Activated CD4-positive, alpha-beta T cell treated with anti-CD3 and anti-CD28 coated beads for 1 hour (primary cell): ENCODE results near the gene DPCD.
"Not testable (repeated sequence)": the region's sequence is repeated elsewhere in the genome, so short reads cannot be mapped to it uniquely, and the experiment has no call there.

ENCODE experiments used
- DNase-seq: peaks from one replicate; pipeline ENCODE4 v3.0.0-alpha.2; 2020

DPCD gene

DNA sequence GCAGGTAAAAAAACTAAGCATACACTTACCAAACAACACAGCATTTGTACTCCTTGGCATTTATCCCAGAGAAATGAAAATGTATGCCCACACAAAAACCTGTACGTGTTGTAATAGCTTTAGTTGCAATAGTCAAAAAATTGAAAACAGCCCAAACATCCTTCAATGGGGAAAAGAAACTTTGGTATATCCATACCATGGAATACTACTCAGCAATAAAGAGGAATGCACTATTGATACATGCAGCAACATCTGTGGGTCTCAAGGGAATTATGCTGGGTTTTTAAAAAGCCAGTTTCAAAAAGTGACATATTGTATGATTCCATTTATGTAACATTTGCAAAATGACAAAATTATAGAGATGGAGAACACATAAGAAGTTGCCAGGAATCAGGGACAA, 35.4 kb downstream of the DPCD start:
- DNase-seq, result no peak

DNA sequence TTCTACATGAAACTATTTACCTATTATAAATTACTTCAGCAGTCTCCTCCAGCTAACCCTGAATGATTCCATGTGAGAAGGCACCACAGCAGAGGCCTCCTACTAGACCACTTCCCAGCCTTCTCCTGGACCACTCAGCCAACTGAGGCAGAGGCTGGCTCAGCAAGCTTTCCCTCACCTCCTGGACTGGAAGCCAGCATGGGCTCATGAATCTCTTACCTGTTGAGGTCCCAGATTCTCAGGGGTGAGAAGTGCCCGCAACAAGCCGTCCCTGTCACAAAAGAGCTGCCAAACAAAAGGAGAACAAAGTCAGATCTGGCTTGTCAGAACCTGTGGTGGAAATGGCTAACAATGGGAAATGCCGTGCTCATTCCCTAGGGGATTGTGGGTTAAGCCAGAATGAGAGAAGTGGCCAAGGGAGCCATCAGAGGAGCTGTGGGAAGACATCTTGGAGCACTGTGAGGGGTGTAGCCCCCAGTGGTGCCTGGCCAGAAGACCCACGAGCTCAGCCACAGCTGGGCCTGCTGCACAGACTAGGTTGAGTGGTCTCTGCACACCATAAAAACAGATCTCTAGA, 36.5 kb downstream of the DPCD start:
- DNase-seq, result no peak

DNA sequence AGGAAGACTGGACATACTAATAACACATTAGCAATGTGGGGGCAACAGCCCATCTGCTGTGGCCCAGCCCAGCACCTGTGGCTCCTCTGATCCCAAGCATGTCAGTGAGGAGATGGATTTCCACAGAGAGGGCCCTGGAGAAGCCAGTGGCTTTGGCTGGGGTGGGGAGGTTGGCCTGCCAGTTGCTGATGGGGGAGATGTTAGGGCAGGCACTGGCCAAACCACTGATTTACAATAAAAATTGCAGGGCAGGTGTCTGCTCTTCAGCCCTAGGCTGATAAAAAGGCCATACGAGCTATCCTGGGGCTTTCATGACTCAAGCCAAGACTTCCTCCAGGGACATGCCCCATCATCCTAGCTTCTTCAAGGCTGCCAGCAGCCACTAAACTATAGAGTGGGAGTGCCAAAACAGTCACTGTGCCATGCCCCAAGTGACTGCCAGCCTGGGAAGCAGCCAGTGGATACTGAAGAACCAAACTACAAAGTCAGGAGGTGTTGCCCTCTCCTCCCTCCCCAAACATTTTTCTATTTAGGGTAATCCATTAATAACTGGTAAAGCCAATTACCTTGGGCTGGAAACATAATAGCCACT, 37.8 kb downstream of the DPCD start:
- DNase-seq, result no peak

DNA sequence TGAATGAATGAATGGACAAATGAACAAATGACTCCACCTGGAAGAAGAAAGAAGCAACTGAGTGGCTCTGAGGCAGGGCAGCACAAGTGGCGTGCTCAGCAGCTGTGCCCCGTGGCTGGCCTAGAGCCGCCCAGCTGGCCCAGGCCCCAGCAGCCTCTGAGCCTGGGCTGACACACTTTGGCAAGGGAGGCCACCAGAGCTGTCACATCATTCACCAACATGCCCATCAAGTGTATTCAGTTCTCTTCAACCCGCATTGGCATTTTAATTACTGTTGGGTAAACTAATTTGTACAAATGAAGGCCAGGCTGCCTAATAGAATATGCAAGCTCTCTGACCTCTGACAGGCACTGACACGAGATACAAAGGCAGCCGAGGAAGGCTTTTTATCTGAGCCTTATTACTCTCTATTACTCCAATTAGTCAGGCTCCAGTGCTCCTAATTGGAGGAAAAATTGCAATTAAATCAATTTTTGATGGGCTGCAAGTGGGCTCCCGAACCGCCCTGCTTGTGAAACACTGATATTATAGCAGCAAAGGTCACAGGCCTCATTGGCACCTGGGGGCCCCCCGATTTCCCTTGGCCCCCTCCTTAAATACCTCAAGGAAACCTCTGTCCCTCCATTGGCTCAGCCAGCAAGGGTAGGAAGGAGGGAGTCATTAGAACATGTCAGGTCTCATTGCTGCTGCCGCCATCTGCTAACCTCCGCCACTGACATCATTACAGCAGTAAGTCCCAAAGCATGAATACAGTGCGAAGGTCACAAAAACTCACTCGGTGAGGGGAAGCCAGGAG, 41.9 kb downstream of the DPCD start:
- DNase-seq, result no peak

GRCh38 chr10:101630633-101630920, 42.5 kb downstream of the DPCD start:
- DNase-seq, result no peak

DNA sequence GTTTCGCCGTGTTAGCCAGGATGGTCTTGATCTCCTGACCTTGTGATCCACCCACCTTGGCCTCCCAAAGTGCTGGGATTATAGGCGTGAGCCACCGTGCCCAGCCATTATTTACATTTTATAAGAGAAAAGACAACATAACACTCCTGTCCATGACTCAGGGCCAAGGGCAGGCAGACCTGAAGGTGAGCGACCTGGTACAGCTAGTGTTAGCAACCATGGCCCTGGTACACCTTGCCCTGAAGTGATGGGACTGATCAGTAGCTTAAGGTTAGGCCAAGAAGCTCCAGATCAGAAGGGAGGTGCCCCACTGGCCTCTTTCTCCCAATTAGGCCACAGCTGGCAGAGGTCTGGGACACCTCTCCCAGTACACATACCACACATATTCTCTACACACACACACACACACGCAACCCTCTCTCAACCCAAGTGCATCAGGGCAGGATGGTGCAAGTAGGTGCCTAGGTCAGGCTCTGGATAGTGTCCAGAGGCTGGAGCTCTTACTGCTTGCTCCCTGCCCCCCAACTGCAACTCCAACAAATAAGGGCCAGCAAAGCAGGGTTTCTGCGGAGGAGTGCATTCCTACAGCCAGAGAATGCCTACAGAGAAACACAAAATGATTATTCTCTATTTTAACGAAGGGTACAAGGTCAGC, 43.8 kb downstream of the DPCD start:
- DNase-seq, result no peak

DNA sequence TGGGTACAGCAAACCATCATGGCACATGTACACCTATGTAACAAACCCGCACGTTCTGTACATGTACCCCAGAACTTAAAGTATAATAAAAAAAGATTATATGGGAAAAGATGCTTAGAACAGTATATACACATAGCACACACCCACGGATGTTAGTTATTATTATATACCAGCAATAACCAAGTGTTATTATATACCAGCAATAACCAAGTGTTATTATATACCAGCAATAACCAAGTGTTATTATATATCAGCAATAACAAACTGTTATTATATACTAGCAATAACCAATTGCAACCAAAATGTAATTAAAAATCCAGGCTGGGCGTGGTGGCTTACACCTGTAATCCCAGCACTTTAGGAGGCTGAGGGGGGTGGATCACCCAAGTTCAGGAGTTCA, 45.4 kb downstream of the DPCD start:
- DNase-seq, result not testable (repeated sequence)

DNA sequence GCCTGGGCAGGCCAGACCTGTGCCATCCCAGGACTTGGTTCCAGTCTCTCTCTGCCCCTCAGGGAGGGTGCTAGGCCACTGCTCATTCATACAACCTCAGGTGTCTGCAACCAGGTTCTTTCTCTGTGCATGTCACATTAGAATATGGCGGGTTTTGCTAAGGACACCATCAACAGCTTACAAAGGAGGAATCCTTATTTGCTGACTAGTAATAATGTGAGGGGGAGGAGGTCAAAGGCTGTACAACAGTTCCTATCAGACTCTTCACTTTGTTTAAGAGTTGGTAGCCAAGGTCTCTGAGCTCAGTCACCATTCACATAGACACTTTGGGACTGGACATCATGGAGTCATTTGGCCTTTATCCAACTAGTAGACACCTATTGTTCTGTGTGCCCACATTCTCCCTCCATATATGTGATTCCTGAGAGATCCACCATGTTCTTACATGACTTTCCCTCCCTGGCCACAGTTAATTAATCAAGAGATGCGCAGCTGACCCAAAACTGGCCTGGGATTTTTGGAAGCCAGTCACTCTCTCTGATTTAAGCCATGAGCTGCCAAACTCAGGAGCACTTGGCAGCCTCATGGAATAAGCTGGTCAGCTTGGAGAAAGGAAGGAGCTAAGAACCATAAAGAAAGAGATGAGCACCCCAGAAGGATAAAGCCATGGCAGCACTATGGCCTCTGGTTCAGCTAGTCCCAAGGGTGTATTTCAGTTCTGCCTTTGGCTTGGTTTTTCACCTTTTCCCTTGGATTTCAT, 51.2 kb downstream of the DPCD start:
- DNase-seq, result no peak

- no peak for DNase-seq
These were observed 55.4 kb downstream of the DPCD start for GRCh38 chr10:101643546-101643945.

DNA sequence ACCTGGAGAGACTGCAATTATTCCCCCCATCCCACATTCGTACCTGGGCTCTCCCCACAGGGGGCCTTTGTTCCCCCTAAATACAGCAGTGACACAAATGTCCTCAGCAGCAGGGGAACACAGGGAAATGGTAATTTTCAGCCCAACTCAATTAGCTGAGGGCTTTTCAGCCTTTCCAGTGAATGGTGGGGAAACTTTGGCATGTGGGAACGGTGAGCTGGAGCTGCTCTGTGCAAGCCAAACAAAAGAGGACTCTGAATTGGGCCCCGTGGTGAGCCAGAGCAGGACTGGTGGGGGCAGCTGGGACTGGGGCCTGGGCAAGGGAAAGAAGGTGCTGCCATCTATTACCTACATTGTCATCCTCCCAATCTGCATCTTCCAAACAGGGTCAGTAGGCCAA, 55.9 kb downstream of the DPCD start:
- DNase-seq, result no peak

DNA sequence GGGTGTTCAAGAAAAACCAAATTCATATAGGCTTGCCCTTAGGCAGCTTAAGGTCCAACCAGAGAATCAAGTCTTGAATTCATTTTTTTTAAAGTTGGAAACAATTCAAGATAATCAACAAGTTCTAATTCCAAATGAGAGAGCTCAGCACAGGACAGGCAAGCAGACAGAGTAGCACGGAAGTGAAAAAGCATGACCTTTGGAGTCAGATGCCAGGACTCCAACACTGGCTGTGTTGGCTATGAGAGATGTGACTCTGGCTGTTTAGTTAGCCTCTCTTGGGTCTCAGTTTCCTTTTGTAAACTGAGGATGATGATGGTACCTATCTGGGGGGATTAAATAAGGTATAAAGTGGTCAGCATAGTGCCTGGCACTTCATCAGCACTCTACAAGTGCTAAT, 57.5 kb downstream of the DPCD start:
- DNase-seq, result no peak

DNA sequence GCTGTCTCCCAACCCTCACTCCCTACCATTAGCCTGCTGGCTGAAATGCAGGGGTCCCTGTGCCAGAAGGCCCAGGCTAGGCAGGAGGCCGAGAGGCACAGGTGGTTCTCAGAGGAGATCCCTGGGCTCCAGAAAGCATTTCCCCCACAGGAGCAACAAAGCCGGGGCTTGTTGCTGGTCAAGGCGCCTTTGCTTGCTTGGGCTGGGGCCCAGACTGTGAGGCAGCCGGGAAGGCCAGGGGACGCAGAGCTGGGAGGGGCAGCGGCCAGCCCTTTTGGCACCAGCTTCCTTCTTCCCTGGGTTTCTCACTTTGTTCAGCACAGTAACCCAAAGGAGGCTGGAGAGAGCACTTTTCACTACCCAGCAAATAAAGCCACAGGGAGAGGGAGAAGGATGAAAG, 58.2 kb downstream of the DPCD start:
- no peak for DNase-seq

DNA sequence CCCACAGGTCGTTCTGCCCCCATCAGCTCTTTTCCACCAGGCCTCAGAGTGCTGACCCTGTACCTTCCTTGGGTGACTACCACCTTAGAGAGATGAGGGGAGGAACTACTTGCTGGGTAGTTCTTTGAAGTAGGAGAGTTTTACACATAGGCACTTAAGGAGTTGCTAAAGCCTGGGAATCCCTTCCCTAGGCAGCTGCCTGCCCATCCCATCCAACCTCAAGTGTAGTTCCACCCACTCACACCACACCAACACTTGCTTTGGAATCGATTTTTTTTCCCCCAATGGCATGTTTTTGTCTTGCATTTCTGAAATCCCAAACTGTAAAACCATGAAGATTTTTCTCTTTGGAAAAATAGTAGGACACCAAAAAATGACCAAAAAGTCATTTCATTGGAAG, 59.1 kb downstream of the DPCD start:
- no peak for DNase-seq

DNA sequence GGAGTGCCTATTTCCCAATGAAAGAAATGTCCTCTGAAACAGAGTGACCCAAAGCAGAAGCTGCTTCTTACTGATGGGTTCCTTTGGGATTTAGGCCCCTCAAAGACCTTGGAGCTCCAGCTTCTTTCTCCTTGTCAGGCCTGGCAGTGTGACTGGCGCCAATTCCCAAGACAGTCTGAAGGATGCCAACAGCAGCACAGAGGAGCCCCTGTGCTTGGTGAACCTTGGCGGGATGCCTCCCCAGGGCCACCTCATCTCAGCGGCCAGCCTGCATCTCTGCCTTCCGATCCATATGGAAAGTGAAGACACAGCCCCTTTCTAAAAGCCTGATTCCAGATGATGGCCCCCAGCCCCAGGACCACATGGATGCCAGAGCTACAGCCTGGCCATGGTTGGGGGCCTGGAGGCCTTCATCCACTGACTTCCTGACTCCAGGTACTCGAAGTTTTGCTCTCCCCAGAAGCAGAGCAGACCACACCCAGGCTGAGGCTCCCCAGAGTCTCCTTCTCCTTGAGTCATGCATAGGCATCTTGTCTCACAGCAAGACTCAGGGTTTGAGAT, 61.5 kb downstream of the DPCD start:
- DNase-seq, result no peak

- DNase-seq, result no peak
These were observed 62.7 kb downstream of the DPCD start for GRCh38 chr10:101650863-101651262.

GRCh38 chr10:101651336-101651735, 63.2 kb downstream of the DPCD start:
- no peak for DNase-seq

DNA sequence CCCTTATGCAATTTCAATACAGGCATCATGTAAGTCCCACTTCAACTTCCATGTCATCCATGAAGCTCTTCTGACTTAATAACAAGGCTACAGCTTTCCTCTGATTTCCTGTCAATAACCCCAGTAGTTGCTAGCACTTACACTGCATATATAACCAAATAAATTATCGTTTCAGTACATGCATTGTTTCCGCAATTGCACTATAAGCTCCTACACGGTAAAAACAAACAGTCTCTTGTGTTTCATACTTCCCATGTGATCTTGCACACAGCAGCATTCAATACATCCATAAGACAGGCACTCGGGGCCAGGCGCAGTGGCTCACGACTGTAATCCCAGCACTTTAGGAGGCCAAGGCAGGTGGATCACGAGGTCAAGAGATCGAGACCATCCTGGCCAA, 65.4 kb downstream of the DPCD start:
- DNase-seq, result no peak

- DNase-seq, result no peak
These were observed 67.4 kb downstream of the DPCD start for GRCh38 chr10:101655570-101655969.

GRCh38 chr10:101656890-101657289, 68.8 kb downstream of the DPCD start:
- DNase-seq, result no peak

DNA sequence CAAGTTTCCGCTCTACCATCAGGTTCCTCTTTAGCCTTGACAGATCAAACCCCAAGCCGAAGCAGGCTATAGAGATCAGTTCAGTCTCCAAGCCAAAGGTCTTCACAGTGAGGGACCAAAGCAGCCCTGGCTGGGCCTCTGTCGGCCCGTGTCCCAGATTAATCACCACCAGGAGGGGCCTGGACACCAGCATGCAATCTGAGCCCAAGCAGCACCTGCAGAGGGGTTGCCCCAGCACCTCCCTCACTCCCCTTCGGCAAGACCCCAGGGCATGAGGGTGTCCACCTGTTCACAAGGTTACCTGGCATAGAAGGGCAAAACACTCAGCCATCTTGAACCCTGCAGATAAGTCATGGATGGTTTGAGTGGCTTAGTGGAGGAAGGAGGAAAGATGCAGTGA, 70.9 kb downstream of the DPCD start:
- no peak for DNase-seq
